WI38 (cell line): ENCODE data around the gene DNAH1.

ENCODE experiments used
- H3K4me3 ChIP-seq: 2 replicates; pipeline ENCODE4 v1.5.1; 2011; ENCODE audit warnings: low read depth, mild to moderate bottlenecking, control low read depth, low read length
- TF ChIP-seq, protein P1 (sequence below): IDR thresholded peaks from 2 replicates; pipeline ENCODE4 v1.5.1; 2012; ENCODE audit warnings: low read depth, mild to moderate bottlenecking, control low read depth, low read length

Gene DNAH1

DNA sequence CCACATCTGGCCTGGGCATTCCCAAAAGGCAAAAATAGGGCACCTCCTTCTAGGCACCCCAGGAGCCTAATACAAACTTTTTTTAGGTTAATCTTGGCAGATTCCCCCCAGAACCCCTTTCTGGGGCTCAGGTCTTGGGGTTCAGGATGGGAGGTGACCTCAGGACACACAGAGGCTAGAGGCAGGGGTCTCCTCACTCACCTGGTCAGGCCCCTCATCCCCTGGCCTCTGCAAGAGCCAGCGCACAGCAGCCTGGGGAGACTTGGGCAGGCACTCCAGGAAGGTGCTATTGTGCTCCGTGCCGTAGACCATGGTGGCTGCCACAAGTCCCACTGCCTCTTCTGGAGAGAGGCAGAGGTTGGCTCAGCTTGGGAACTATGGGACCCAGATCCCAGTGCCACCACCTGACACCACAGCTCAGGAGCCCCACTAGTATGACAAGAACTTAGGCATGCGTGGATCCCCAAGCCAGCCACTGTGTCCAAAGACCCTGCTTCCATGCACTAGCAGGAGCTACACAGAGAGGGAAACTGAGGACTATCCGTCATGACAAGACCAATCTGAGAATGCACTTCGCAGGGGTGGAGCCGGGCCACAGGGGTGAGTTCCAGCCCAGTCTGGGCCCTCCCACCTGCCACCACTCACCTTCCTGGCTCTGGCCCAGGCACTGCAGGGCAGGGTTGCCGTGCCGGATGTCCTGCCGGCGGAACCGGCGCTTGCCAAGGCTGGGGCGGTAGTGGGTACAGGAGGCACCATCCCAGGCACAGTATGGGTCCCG, 121.4 kb downstream of the DNAH1 start:
- H3K4me3 ChIP-seq, result no peak overlapping the region
- TF ChIP-seq, protein P1, sequence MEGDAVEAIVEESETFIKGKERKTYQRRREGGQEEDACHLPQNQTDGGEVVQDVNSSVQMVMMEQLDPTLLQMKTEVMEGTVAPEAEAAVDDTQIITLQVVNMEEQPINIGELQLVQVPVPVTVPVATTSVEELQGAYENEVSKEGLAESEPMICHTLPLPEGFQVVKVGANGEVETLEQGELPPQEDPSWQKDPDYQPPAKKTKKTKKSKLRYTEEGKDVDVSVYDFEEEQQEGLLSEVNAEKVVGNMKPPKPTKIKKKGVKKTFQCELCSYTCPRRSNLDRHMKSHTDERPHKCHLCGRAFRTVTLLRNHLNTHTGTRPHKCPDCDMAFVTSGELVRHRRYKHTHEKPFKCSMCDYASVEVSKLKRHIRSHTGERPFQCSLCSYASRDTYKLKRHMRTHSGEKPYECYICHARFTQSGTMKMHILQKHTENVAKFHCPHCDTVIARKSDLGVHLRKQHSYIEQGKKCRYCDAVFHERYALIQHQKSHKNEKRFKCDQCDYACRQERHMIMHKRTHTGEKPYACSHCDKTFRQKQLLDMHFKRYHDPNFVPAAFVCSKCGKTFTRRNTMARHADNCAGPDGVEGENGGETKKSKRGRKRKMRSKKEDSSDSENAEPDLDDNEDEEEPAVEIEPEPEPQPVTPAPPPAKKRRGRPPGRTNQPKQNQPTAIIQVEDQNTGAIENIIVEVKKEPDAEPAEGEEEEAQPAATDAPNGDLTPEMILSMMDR, result no peak

DNA sequence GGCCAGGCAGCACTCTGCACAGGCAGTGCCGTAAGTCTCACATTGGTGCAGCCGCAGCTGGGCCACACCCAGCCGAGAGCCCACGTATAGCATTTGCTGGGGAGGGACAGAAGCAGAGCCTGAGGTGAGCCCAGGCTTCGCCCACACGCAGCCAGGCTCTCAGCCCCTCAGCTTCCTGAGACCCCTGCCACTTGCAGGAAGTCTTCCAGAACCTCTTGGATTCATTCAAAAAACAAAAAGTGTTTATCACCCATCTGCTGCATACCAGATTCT, 121.9 kb downstream of the DNAH1 start:
- TF ChIP-seq, protein P1, result no peak
- no peak overlapping the region for H3K4me3 ChIP-seq

DNA sequence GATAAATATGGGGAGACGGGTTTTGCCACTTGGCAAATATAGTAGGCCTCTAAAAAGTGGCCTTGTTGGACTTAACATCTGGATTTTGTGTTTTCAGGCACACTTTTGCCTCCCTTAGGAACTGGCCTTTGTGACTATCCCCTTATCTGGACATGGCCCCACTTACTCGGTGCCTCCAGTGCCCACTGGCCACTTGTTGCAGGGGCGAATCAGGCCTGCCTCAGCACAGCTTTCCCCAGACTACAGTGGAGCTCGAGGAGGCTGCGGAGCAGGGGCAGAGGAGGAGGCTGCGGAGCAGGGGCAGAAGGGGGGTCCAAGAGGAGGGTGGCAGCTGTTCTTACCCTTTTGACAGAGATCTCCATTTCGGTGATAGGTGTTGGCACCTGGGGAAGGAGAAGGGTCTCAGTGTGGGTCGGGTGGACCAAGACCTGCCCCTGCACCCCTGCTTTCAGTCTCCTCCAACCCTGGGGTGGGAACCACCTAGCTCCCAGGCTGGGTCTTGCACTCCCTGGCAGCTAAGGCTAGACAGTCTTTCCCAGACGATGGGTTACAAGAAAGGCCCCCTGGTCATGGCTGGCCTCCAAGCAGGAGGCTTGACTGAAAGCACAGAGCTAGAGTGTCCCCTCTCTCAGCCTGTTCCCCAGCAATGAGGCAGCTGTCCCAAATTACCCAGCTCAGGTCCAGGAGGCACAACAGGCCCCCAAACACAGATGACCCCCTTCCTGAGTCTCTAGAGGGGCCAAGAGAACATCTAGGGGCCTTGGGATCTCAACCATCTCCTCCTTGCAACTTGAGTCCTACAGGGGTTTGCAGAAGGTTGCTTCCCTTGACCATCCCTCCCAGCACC, 122.7 kb downstream of the DNAH1 start:
- TF ChIP-seq, protein P1, result no peak
- H3K4me3 ChIP-seq, result no peak overlapping the region

DNA sequence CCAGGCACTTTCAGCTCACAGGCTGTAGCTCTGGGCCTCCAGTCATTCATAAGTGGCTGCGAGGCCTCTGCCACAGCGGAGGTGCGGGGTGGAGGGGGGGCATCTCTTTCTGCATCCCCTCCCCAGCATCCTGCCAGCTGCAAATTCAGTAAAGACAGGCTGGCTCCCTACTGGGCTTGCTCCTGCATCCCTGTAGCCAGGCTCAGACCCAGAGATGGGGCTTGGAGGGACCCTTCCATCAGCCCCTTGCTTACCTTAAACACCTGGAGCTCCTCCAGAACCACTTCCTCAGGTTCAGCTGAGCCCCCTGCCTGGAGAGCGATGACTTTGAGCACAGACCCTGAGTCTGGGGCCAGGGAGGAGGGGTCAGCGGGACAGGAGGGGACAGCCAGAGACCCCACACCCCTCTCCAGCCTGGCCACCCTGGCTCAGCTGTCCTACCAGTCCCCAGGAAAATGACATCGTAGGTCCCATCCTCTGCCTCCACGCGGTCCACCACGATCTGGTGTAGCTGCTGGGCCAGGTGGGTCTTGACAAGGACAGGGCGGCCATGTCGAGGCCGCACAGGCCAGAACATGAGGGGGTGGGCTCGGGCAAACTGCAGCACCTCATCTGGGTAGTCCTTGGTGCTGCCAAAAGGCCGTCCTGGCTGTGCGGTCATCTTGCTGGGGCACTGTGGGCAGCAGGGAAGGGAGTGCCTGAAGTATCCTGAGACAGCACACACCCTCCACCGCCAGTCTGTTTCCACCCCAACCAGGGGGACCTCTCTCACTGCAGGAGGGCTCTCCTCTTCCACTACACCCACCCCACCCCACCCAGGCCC, 123.5 kb downstream of the DNAH1 start:
- no peak overlapping the region for H3K4me3 ChIP-seq
- TF ChIP-seq, protein P1, result no peak

DNA sequence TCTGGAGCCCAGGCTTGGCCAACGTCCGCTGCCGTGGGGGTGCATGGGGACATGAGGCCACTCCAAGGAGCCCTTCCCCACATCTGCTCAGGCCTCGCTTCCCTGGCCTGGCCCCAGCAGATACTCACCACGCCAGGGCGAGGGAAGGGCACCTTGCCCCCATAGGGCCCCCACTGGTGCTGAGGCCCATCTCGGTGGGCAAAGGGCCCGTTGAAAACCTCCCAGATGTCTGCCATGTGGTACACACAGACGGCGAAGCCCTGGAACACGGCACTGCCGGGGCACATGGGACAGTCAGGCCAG, 124.1 kb downstream of the DNAH1 start:
- TF ChIP-seq, protein P1, result no peak

DNA sequence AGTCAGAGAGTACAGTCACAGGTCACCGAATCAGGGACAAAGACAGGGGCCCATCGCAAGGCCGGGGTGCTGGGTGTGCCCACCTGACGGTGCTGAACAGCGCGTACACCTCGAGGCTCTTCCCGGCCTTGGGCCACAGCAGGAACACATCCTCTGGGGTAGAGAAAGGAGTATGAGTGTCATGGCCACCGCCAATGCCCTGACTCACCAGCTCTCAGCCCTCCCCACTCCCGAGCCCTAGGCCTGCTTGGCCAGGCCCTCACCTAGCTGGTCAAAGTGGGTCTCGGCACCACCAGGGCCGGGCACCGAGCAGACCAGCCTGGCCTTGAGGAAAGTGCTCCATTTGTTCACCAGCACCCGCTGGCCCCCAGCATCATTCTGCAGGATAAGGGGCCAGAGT, 124.6 kb downstream of the DNAH1 start:
- H3K4me3 ChIP-seq, result no peak overlapping the region
- TF ChIP-seq, protein P1, result no peak

More for the DNA sequence above, 124.1 kb downstream of the DNAH1 start:
- no peak overlapping the region for H3K4me3 ChIP-seq
